IPS-18a (cell line): ENCODE data around the gene EXD1.
"Not testable (repeated sequence)": the region's sequence is repeated elsewhere in the genome, so short reads cannot be mapped to it uniquely, and the experiment has no call there.

Source experiments
- H3K27ac ChIP-seq: one replicate; pipeline ENCODE4 v1.5.1; 2013; ENCODE audit warnings: low read length
- H3K27me3 ChIP-seq: one replicate; pipeline ENCODE4 v1.6.1; 2013; ENCODE audit warnings: mild to moderate bottlenecking, low read length; ENCODE audit not compliant: control insufficient read depth, insufficient read depth
- H3K36me3 ChIP-seq: one replicate; pipeline ENCODE4 v1.6.1; 2013; ENCODE audit warnings: low read depth, low read length; ENCODE audit not compliant: control insufficient read depth
- H3K4me1 ChIP-seq: one replicate; pipeline ENCODE4 v1.6.1; 2013; ENCODE audit warnings: low read depth, low read length; ENCODE audit not compliant: control insufficient read depth
- H3K4me3 ChIP-seq: one replicate; pipeline ENCODE4 v1.5.1; 2013; ENCODE audit warnings: low read length
- H3K9ac ChIP-seq: one replicate; pipeline ENCODE4 v1.6.1; 2013; ENCODE audit warnings: mild to moderate bottlenecking, low read length, moderate library complexity
- H3K9me3 ChIP-seq: one replicate; pipeline ENCODE4 v1.6.1; 2013; ENCODE audit warnings: low read depth, low read length; ENCODE audit not compliant: control insufficient read depth

Gene EXD1

GRCh38 chr15:41169086-41169485 lies 61.5 kb downstream of the EXD1 start:
- no peak overlapping the region for H3K27ac ChIP-seq
- H3K4me3 ChIP-seq = no peak overlapping the region
- no peaks in the 10 kb centered on the region for H3K27me3 ChIP-seq
- no peak overlapping the region for H3K9ac ChIP-seq
- no peaks in the 10 kb centered on the region for H3K4me1 ChIP-seq
- no peaks in the 10 kb centered on the region for H3K9me3 ChIP-seq
- H3K36me3 ChIP-seq = no peaks in the 10 kb centered on the region

DNA sequence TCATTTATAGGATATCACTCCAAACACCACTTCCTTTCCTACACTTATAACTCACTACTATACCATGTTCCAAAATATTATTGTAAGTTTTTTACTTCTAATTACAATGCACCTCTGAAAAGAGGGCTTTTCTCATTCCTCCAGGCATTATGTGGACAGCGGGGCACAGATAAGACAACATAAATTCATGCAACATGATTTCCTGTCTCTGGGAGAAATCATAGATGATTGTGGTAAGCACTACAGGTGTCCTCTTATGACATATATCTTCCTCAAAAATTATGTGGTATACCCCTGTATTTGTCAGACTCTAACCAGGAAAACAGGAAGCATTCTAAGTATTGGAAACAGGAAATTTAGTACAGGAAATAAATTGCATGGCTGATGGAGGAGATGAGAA lies 68.8 kb downstream of the EXD1 start:
- H3K4me1 ChIP-seq = no peaks in the 10 kb centered on the region
- H3K9ac ChIP-seq = no peak overlapping the region
- H3K27ac ChIP-seq = no peak overlapping the region
- H3K4me3 ChIP-seq = no peak overlapping the region
- no peaks in the 10 kb centered on the region for H3K36me3 ChIP-seq
- H3K9me3 ChIP-seq = no peaks in the 10 kb centered on the region
- H3K27me3 ChIP-seq = no peaks in the 10 kb centered on the region

- no peaks in the 10 kb centered on the region for H3K27me3 ChIP-seq
- no peaks in the 10 kb centered on the region for H3K4me1 ChIP-seq
- H3K27ac ChIP-seq = no peak overlapping the region
- H3K9ac ChIP-seq = no peak overlapping the region
- H3K4me3 ChIP-seq = no peak overlapping the region
- H3K9me3 ChIP-seq = no peaks in the 10 kb centered on the region
- H3K36me3 ChIP-seq = no peaks in the 10 kb centered on the region
Measured at GRCh38 chr15:41161336-41161735, 69.2 kb downstream of the EXD1 start.

DNA sequence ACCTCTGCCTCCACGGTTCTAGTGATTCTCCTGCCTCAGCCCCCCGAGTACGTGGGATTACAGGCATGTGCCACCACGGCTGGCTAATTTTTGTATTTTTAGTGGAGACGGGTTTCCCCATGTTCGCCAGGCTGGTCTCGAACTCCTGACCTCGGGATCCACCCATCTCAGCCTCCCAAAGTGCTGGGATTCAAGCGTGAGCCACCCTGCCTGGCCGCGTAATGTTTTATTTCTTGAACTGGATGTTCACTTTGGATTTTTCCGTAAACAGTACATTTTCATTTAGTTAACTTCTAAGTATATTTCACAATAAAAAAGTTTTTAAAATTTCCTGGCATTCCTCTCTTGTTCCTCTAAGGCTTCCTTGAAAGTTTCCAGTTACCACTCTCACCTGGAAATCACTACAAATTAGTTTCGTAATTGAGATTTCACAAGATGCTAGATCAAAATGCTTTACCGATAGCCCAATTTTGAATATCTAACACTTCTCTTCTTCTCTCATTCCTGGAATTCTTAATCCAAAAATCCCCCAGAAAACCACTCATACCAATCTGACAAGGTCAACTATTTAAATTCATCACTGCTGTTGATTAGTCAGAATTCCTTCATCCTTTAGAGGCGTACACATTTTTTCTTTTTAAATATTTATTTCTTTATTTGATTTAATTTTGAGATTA lies 69.8 kb downstream of the EXD1 start:
- Histone ChIP-seq H3K4me3 (no peak overlapping the region), H3K27me3 (no peaks in the 10 kb centered on the region), H3K27ac (no peak overlapping the region), H3K9ac (no peak overlapping the region), H3K36me3 (no peaks in the 10 kb centered on the region), H3K9me3 (no peaks in the 10 kb centered on the region), H3K4me1 (no peaks in the 10 kb centered on the region)

GRCh38 chr15:41154412-41154811 lies 76.1 kb downstream of the EXD1 start:
- Histone ChIP-seq H3K27me3 (no peaks in the 10 kb centered on the region), H3K4me3 (no peak overlapping the region), H3K9ac (no peak overlapping the region), H3K27ac (no peak overlapping the region), H3K4me1 (no peaks in the 10 kb centered on the region), H3K36me3 (no peaks in the 10 kb centered on the region), H3K9me3 (no peaks in the 10 kb centered on the region)

DNA sequence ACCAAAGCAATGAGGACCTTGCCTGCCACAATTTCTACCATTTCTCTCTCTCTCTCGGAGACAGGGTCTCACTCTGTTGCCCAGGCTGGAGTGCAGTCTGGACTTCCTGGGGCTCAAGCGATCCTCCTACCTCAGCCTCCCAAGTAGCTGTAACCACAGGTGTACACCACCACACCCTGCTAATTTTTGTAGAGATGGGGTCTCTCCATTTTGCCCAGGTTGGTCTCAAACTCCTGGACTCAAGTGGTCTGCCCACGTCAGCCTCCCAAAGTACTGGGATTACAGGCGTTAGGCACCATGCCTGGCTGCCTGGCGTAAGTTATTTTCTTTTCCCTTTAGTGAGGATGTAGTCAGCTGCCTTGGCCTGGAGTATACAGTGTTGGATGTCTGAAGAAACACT lies 76.8 kb downstream of the EXD1 start:
- no peaks in the 10 kb centered on the region for H3K36me3 ChIP-seq
- no peak overlapping the region for H3K27ac ChIP-seq
- no peak overlapping the region for H3K9ac ChIP-seq
- no peaks in the 10 kb centered on the region for H3K4me1 ChIP-seq
- H3K4me3 ChIP-seq = no peak overlapping the region
- no peaks in the 10 kb centered on the region for H3K27me3 ChIP-seq
- no peaks in the 10 kb centered on the region for H3K9me3 ChIP-seq

DNA sequence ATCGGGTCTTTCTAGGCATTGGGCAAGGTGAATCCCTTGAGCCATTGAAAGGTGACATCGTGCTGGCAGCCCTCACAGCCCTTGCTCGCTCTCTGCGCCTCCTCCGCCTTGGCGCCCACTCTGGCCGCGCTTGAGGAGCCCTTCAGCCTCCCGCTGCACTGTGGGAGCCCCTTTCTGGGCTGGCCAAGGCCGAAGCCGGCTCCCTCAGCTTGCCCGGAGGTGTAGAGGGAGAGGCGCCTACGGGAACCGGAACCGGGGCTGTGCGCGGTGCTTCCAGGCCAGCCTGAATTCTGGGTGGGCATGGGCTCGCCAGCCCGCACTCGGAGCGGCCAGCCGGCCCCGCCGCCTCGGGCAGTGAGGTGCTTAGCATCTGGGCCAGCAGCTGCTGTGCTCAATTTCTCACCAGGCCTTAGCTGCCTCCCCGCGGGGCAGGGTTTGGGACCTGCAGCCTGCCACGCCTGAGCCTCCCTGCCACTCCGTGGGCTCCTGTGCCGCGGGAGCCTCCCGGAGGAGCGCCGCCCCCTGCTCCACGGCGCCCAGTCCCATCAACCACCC lies 79.0 kb downstream of the EXD1 start:
- Histone ChIP-seq H3K27me3 (no peaks in the 10 kb centered on the region), H3K36me3 (no peaks in the 10 kb centered on the region), H3K9ac (no peak overlapping the region), H3K4me3 (no peak overlapping the region), H3K9me3 (no peaks in the 10 kb centered on the region), H3K4me1 (no peaks in the 10 kb centered on the region), H3K27ac (no peak overlapping the region)

- no peaks in the 10 kb centered on the region for H3K27me3 ChIP-seq
- H3K4me3 ChIP-seq = no peak overlapping the region
- H3K9ac ChIP-seq = no peak overlapping the region
- H3K4me1 ChIP-seq = no peaks in the 10 kb centered on the region
- no peaks in the 10 kb centered on the region for H3K36me3 ChIP-seq
- H3K9me3 ChIP-seq = no peaks in the 10 kb centered on the region
- H3K27ac ChIP-seq = no peak overlapping the region
Measured at GRCh38 chr15:41150279-41150678, 80.3 kb downstream of the EXD1 start.

DNA sequence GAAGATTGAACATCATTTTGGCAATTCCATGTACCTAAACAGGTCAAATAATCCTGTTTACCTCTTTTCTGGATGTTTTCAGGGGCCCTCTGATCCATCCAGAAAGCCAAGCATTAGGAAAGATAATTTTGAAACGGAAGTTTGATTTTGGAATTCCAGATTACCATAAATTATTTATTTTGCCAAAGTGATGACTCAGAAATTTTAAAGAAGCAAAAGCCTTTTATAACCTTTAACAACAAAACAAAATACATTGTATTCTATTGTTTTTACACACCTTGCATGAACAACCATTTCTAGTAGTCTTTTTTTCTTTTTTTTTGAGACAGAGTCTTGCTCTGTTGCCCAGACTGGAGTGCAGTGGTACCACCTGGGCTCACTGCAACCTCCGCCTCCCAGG lies 82.5 kb downstream of the EXD1 start:
- Histone ChIP-seq H3K9ac (no peak overlapping the region), H3K27ac (no peak overlapping the region), H3K27me3 (no peaks in the 10 kb centered on the region), H3K36me3 (no peaks in the 10 kb centered on the region), H3K9me3 (no peaks in the 10 kb centered on the region), H3K4me1 (no peaks in the 10 kb centered on the region), H3K4me3 (no peak overlapping the region)

- H3K4me3 ChIP-seq = no peak overlapping the region
- H3K4me1 ChIP-seq = no peaks in the 10 kb centered on the region
- H3K27ac ChIP-seq = no peak overlapping the region
- H3K9me3 ChIP-seq = no peaks in the 10 kb centered on the region
- H3K9ac ChIP-seq = no peak overlapping the region
- no peaks in the 10 kb centered on the region for H3K36me3 ChIP-seq
- H3K27me3 ChIP-seq = no peaks in the 10 kb centered on the region
Measured at GRCh38 chr15:41139619-41140018, 90.9 kb downstream of the EXD1 start.

DNA sequence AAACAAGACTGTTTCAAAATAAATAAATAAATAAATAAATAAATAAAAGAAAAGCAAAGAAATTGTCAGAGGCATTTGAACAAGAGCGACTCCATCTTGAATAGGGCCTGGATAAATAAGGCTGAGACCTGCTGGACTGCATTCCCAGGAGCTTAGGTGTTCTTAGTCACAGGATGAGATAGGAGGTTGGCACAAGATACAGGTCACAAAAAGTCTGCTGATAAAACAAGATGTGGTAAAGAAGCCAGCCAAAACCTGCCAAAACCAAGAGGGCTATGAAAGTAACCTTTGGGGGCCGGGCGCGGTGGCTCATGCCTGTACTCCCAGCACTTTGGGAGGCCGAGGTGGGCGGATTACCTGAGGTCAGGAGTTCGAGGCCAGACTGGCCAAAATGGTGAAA lies 91.4 kb downstream of the EXD1 start:
- H3K27me3 ChIP-seq, H3K4me3 ChIP-seq, H3K4me1 ChIP-seq, H3K36me3 ChIP-seq, H3K9me3 ChIP-seq, H3K27ac ChIP-seq, H3K9ac ChIP-seq: not testable (repeated sequence)

DNA sequence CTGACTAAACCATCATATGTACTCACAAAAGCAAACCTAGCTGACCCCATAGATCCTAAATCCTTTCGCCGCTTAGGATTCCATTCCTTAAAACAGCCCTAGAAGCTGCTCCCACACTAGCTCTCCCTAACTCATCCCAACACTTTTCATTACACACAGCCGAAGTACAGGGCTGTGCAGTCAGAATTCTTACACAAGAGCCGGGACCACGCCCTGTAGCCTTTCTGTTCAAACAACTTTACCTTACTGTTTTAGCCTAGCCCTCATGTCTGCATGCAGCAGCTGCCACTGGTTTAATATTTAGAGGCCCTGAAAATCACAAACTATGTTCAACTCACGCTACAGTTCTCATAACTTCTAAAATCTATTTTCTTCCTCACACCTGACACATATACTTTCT lies 95.0 kb downstream of the EXD1 start:
- not testable (repeated sequence) for H3K27me3 ChIP-seq, H3K4me1 ChIP-seq, H3K9ac ChIP-seq, H3K27ac ChIP-seq, H3K9me3 ChIP-seq, H3K36me3 ChIP-seq, H3K4me3 ChIP-seq
